ENCODE measurements around the gene KAT2B. TPM values are rescaled to one million over a fixed set of nuclear protein-coding genes. Genes with fewer than 3 reads are reported as not detected.
"Not testable (repeated sequence)": the region's sequence is repeated elsewhere in the genome, so short reads cannot be mapped to it uniquely, and the experiment has no call there.

KAT2B gene
- total RNA-seq, 3 donors from 2014 or later, result 27.2 to 49.1 (median 27.5) TPM

DNA sequence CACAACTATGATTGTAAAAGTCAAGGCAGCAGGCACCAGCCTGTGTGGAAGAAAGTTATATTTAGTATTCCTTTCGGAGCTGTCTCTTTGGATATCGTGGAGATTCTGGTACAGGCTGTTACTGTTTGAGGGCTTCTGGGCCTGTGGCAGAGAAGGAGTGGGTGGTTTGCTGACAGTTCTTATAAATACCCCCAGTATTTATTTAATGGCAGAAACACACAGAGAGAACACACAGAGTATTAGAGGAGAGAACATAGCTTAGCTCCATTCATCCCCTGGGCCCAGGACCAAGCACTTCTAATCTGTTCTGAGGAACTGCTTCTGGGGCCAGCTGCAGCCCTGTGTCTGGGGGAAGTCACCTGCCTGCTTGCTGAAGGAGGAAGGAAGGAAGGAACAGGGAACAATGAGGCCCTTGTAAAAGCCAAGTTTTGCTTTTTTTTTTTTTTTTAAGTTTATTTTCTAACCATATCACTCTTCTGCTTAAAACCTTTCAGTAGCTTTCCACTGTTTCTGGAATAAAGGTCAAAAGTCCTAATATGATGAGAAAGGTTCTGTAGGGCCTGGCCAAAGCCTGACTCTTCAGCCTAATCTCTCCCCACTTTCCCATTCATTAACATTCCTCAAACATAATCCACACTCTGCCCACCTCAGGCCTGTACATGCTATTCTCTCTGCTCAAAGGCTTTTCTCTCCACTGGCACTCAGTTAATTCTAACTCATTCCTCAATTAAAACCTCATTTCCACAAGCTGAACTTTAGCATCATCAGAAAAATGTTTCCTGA, 16.4 kb upstream of the KAT2B start:
- peak in 2 of 3 donors; percentile 28 to 40 for DNase-seq
- Histone ChIP-seq H3K4me3 (no peak overlapping the region), H3K4me1 (ENCODE audit: low read depth) (peaks cover 8% of the 10 kb centered on the region), H3K9me3 (no peaks in the 10 kb centered on the region), H3K36me3 (ENCODE audit: low read depth) (no peaks in the 10 kb centered on the region)
- TF ChIP-seq, protein P1, sequence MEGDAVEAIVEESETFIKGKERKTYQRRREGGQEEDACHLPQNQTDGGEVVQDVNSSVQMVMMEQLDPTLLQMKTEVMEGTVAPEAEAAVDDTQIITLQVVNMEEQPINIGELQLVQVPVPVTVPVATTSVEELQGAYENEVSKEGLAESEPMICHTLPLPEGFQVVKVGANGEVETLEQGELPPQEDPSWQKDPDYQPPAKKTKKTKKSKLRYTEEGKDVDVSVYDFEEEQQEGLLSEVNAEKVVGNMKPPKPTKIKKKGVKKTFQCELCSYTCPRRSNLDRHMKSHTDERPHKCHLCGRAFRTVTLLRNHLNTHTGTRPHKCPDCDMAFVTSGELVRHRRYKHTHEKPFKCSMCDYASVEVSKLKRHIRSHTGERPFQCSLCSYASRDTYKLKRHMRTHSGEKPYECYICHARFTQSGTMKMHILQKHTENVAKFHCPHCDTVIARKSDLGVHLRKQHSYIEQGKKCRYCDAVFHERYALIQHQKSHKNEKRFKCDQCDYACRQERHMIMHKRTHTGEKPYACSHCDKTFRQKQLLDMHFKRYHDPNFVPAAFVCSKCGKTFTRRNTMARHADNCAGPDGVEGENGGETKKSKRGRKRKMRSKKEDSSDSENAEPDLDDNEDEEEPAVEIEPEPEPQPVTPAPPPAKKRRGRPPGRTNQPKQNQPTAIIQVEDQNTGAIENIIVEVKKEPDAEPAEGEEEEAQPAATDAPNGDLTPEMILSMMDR (IDR thresholded peaks at IDR 0.05), result no peak
- intact Hi-C loops (cut with DNase I, micrococcal nuclease), result no loop called here
- peak; percentile 90 for ATAC-seq

DNA sequence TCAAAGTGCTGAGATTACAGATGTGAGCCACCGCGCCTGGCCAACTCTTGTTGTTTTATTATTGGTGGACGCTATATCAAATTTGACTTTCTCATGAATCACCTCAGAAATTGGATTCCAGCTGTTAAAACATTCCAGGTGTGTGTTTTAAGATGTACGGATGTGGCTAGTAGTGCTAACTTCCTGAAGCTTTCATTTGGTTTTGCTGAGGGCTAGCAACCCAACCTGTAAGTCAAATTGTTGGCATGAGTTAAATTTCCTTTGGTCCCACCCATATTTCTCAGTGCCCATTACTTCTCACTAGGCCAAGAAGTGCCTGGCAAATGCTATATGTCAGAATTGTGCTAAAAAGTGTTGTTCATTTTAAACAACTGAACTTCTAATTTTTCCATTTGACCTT, 13.1 kb upstream of the KAT2B start:
- no peaks in the 10 kb centered on the region for H3K9me3 ChIP-seq
- TF ChIP-seq, protein P1 (IDR thresholded peaks at IDR 0.05), result no peak
- H3K4me3 ChIP-seq, result no peak overlapping the region
- intact Hi-C loops (cut with DNase I, micrococcal nuclease), result no loop called here
- DNase-seq, result no peak
- peaks cover 8% of the 10 kb centered on the region for H3K4me1 ChIP-seq (ENCODE audit: low read depth)
- no peak for ATAC-seq
- H3K36me3 ChIP-seq (ENCODE audit: low read depth), result no peaks in the 10 kb centered on the region

DNA sequence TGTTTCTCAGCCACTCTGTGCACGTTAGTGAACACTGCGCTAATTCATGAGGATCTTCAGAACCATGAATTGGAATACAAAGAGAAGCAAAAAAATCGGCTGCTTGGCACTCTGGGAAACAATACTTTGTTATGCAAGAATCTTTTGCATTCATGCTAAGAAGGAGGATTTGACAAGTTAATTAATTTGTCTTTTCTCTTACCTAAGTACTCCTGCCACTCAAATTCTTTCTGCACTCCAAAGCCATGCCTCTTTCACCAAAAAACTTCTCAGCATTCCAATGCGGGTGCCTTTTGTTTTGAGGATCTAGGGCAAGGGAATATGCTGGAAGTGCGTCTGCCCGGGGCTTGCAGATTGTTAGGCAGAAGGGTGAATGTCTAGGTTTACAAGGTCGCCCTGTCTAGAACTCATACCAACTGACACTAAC, 11.3 kb upstream of the KAT2B start:
- DNase-seq (no peak), ATAC-seq (no peak)
- Histone ChIP-seq H3K4me1 (ENCODE audit: low read depth) (no peaks in the 10 kb centered on the region), H3K9me3 (no peaks in the 10 kb centered on the region), H3K4me3 (no peak overlapping the region), H3K36me3 (ENCODE audit: low read depth) (no peaks in the 10 kb centered on the region)
- intact Hi-C loops (cut with DNase I, micrococcal nuclease), result no loop called here
- TF ChIP-seq, protein P1 (IDR thresholded peaks at IDR 0.05), result no peak

DNA sequence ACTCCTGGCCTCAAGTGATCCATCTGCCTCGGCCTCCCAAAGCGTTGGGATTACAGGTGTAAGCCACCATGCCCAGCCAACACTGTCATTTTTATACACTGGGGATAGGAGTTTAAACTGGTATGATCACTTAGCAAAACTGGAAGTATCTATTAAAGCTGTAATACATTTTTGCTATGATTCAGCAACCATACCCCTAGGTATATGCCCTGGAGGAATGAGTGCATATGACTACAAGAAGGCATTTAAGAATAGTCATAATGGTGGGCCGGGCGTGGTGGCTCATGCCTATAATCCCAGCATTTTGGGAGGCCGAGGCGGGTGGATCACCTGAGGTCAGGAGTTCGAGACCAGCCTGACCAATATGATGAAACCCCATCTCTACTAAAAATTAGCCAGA, 8.3 kb upstream of the KAT2B start:
- H3K4me1 ChIP-seq (ENCODE audit: low read depth); intact Hi-C loops (cut with DNase I, micrococcal nuclease); H3K9me3 ChIP-seq; H3K36me3 ChIP-seq (ENCODE audit: low read depth); H3K4me3 ChIP-seq; DNase-seq; ATAC-seq: not testable (repeated sequence)

DNA sequence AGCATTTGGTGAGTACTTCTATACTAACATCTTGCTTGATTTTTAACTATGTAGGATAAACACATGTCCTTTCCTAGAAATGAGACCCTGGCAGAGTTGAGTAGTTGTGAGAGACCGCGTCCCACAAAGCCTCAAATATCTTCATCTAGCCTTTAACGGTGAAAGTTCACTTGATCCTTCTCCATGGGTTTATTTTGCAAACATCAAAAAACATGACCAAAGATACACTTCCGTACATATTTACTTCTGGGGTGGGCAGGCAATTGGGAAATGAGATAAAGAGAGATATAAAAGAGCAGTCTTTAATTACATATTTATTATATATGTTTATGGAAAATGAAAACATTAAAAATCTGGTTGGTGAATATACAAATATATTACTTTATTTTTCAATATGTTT, 5.2 kb upstream of the KAT2B start:
- ATAC-seq (no peak), DNase-seq (no peak)
- Histone ChIP-seq H3K4me3 (no peak overlapping the region), H3K9me3 (no peaks in the 10 kb centered on the region), H3K36me3 (ENCODE audit: low read depth) (no peaks in the 10 kb centered on the region), H3K4me1 (ENCODE audit: low read depth) (peaks cover 5% of the 10 kb centered on the region)
- TF ChIP-seq, protein P1 (IDR thresholded peaks at IDR 0.05), result no peak
- intact Hi-C loops (cut with DNase I, micrococcal nuclease), result no loop called here

DNA sequence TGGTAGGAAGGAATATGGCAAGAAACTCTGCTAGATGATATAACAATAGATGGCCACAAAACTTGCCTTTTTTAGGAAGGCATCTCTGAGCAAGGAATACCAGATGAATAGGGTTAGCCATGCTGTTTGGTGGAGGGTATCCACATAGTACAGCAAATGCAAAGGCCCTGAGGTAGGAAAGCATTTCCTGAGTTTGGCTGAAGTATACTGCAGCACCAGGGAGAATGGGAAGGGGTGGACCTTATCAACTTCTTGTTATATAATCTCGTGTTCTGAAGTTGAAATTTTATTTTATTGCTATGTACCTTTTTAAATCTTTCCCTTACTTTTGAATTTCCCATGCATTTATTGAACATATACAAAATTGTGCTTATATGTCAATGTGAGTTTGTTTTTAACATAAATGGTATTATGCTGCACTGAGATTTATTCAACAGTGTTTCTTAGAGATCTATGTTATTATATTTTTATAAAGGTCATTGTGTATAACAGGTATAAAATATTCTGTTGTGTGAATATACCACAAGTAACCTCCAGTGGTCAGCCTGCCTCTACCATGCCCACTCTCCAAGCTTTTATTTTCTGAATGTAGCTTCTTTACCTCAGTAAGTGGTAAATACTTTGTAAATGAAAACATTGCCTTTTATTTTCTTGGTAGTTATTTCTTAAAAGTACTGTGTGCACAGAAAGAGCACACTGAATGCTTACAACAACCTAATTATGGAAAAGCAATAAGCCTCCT, 2.8 kb upstream of the KAT2B start:
- ATAC-seq, result no peak
- H3K9me3 ChIP-seq, result no peaks in the 10 kb centered on the region
- peaks cover 11% of the 10 kb centered on the region for H3K4me1 ChIP-seq (ENCODE audit: low read depth)
- TF ChIP-seq, protein P1 (IDR thresholded peaks at IDR 0.05), result no peak
- no peak overlapping the region for H3K4me3 ChIP-seq
- no peak for DNase-seq
- H3K36me3 ChIP-seq (ENCODE audit: low read depth), result no peaks in the 10 kb centered on the region
- intact Hi-C loops (cut with DNase I, micrococcal nuclease), result no loop called here

Data from mucosa of descending colon (tissue), 3 donors.